Neural cell (in vitro differentiated cells): ENCODE measurements around the gene UBXN1. TPM values are rescaled to one million over a fixed set of nuclear protein-coding genes. Genes with fewer than 3 reads are reported as not detected.
A peak's percentile ranks its signal among the peaks of the same experiment; 100 is the strongest.

Source experiments
- H2AFZ ChIP-seq: fragments of 200-600, 300-800 bp; sonication (generic), shearing (Covaris generic); 2 replicates; pipeline ENCODE4 v1.6.0; 2014; ENCODE audit warnings: low read depth, mild to moderate bottlenecking, antibody characterized with exemption, low read length, moderate library complexity
- H3F3A ChIP-seq: fragments of 200-600 bp; shearing (Covaris generic); 2 replicates; pipeline ENCODE4 v1.6.1; 2016; ENCODE audit warnings: mild to moderate bottlenecking, moderate library complexity, mixed read lengths, antibody characterized with exemption, low read length; ENCODE audit not compliant: insufficient read depth, poor library complexity, severe bottlenecking
- H3K27ac ChIP-seq: fragments of 200-600, 300-800 bp; sonication (generic), shearing (Covaris generic); 2 replicates; pipeline ENCODE4 v1.5.1; 2014; ENCODE audit warnings: mild to moderate bottlenecking, low read length, moderate library complexity
- H3K27me3 ChIP-seq: fragments of 300-800, 200-600 bp; sonication (generic), shearing (Covaris generic); 2 replicates; pipeline ENCODE4 v1.6.0; 2014; ENCODE audit warnings: mild to moderate bottlenecking, low read depth, low read length, moderate library complexity; ENCODE audit not compliant: insufficient read depth
- H3K36me3 ChIP-seq: fragments of 300-800, 200-600 bp; sonication (generic), shearing (Covaris generic); 2 replicates; pipeline ENCODE4 v1.5.1; 2014; ENCODE audit warnings: mild to moderate bottlenecking, antibody characterized with exemption, low read length, moderate library complexity; ENCODE audit not compliant: insufficient read depth
- H3K4me2 ChIP-seq: fragments of 300-800, 200-600 bp; sonication (generic), shearing (Covaris generic); 2 replicates; pipeline ENCODE4 v1.6.0; 2014; ENCODE audit warnings: mild to moderate bottlenecking, low read length
- H3K4me3 ChIP-seq: fragments of 300-800, 200-600 bp; sonication (generic), shearing (Covaris generic); 2 replicates; pipeline ENCODE4 v1.5.1; 2014; ENCODE audit warnings: mild to moderate bottlenecking, low read length, moderate library complexity
- H3K79me2 ChIP-seq: fragments of 200-600 bp; shearing (Covaris generic); replicated peaks from 2 replicates; pipeline ENCODE4 v1.6.0; 2014; ENCODE audit warnings: mild to moderate bottlenecking, low read length, moderate library complexity; ENCODE audit not compliant: insufficient read depth
- H3K9ac ChIP-seq: fragments of 300-800, 200-600 bp; sonication (generic), shearing (Covaris generic); 2 replicates; pipeline ENCODE4 v1.6.1; 2016; ENCODE audit warnings: mild to moderate bottlenecking, low read length, mixed read lengths
- H3K9me2 ChIP-seq: fragments of 200-600 bp; shearing (Covaris generic); 2 replicates; pipeline ENCODE4 v1.6.1; 2016; ENCODE audit warnings: mild to moderate bottlenecking, low read length, mixed read lengths; ENCODE audit not compliant: insufficient read depth
- H3K9me3 ChIP-seq: fragments of 200-600, 300-800 bp; sonication (generic), shearing (Covaris generic); 2 replicates; pipeline ENCODE4 v1.6.1; 2016; ENCODE audit warnings: mild to moderate bottlenecking, mixed run types, low read length, moderate library complexity, mixed read lengths
- H4K20me1 ChIP-seq: fragments of 200-600 bp; shearing (Covaris generic); 2 replicates; pipeline ENCODE4 v1.6.1; 2016; ENCODE audit warnings: mild to moderate bottlenecking, mixed run types; ENCODE audit not compliant: insufficient read depth
- EP300 ChIP-seq: fragments of 450-650 bp; conservative IDR thresholded peaks from 2 replicates; pipeline ENCODE4 v1.6.1; 2014; ENCODE audit warnings: antibody characterized with exemption, mild to moderate bottlenecking, moderate library complexity; ENCODE audit not compliant: poor library complexity, severe bottlenecking
- EZH2 ChIP-seq: fragments of 200-600, 300-800 bp; shearing (Covaris generic), sonication (generic); IDR thresholded peaks from 2 replicates; pipeline ENCODE4 v1.6.1; 2014; ENCODE audit warnings: antibody characterized with exemption, low read length, borderline replicate concordance, mild to moderate bottlenecking; ENCODE audit not compliant: insufficient read depth, poor library complexity, severe bottlenecking
- MXI1 ChIP-seq: fragments of 450-650 bp; conservative IDR thresholded peaks from 2 replicates; pipeline ENCODE4 v1.6.1; 2014; ENCODE audit warnings: antibody characterized with exemption, mild to moderate bottlenecking; ENCODE audit not compliant: poor library complexity, severe bottlenecking
- POLR2AphosphoS5 ChIP-seq: IDR thresholded peaks from 2 replicates; pipeline ENCODE4 v1.6.1; 2012
- RAD21 ChIP-seq: fragments of 450-650 bp; conservative IDR thresholded peaks from 2 replicates; pipeline ENCODE4 v1.6.1; 2014; ENCODE audit warnings: antibody characterized with exemption, mild to moderate bottlenecking, moderate library complexity
- SMC3 ChIP-seq: fragments of 450-650 bp; conservative IDR thresholded peaks from 2 replicates; pipeline ENCODE4 v1.6.1; 2014; ENCODE audit warnings: antibody characterized with exemption, mild to moderate bottlenecking, moderate library complexity; ENCODE audit not compliant: poor library complexity
- TAF1 ChIP-seq: IDR thresholded peaks from 2 replicates; pipeline ENCODE4 v1.6.1; 2012; ENCODE audit warnings: low read depth
- polyA plus RNA-seq: library from polyadenylated mRNA; depleted of rRNA; stranded (reverse); fragments of >200 nt; gene quantifications from 2 replicates; pipeline ENCODE4 v1.2.3, GENCODE V29; 2014
- TF ChIP-seq, protein P1 (sequence below): IDR thresholded peaks from 2 replicates; pipeline ENCODE4 v1.6.1; 2012; ENCODE audit warnings: borderline replicate concordance
- TF ChIP-seq, protein P2 (sequence below): fragments of 450-650 bp; IDR thresholded peaks from 2 replicates; pipeline ENCODE4 v1.5.1; 2014; ENCODE audit warnings: antibody characterized with exemption, mild to moderate bottlenecking, moderate library complexity; ENCODE audit not compliant: poor library complexity, severe bottlenecking

Gene UBXN1
- polyA plus RNA-seq, 1 donor from 2014 or later, result 209 TPM

DNA sequence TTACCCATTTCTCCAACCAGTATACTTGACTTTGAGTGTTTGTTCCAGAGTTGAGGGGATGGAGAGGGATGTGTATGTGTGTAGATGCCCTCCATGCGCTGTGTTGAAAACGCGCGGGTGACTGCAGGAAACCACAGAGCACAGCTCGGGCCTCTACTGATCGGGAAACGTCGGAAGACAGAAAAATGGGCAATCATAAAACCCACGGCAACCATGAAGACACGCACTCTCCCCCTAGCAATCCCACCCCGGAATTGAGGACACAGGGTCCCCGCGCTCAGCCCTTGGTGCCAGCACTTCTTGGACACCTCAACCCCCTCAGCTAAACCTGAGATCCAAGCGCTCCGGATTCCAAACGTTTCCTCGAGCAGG, 7.7 kb downstream of the UBXN1 start:
- H3K27me3 ChIP-seq, result no peaks in the 10 kb centered on the region
- H3K27ac ChIP-seq, result peak overlapping the region; percentile 86
- H3K79me2 ChIP-seq, result peaks cover 10% of the 10 kb centered on the region
- no peaks in the 10 kb centered on the region for H4K20me1 ChIP-seq
- H3F3A ChIP-seq, result no peaks in the 10 kb centered on the region
- TF ChIP-seq TAF1 (no peak), POLR2AphosphoS5 (no peak), RAD21 (no peak), EP300 (no peak), MXI1 (no peak), SMC3 (no peak), EZH2 (no peak)
- TF ChIP-seq, protein P1, sequence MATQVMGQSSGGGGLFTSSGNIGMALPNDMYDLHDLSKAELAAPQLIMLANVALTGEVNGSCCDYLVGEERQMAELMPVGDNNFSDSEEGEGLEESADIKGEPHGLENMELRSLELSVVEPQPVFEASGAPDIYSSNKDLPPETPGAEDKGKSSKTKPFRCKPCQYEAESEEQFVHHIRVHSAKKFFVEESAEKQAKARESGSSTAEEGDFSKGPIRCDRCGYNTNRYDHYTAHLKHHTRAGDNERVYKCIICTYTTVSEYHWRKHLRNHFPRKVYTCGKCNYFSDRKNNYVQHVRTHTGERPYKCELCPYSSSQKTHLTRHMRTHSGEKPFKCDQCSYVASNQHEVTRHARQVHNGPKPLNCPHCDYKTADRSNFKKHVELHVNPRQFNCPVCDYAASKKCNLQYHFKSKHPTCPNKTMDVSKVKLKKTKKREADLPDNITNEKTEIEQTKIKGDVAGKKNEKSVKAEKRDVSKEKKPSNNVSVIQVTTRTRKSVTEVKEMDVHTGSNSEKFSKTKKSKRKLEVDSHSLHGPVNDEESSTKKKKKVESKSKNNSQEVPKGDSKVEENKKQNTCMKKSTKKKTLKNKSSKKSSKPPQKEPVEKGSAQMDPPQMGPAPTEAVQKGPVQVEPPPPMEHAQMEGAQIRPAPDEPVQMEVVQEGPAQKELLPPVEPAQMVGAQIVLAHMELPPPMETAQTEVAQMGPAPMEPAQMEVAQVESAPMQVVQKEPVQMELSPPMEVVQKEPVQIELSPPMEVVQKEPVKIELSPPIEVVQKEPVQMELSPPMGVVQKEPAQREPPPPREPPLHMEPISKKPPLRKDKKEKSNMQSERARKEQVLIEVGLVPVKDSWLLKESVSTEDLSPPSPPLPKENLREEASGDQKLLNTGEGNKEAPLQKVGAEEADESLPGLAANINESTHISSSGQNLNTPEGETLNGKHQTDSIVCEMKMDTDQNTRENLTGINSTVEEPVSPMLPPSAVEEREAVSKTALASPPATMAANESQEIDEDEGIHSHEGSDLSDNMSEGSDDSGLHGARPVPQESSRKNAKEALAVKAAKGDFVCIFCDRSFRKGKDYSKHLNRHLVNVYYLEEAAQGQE, result no peak
- TF ChIP-seq, protein P2, sequence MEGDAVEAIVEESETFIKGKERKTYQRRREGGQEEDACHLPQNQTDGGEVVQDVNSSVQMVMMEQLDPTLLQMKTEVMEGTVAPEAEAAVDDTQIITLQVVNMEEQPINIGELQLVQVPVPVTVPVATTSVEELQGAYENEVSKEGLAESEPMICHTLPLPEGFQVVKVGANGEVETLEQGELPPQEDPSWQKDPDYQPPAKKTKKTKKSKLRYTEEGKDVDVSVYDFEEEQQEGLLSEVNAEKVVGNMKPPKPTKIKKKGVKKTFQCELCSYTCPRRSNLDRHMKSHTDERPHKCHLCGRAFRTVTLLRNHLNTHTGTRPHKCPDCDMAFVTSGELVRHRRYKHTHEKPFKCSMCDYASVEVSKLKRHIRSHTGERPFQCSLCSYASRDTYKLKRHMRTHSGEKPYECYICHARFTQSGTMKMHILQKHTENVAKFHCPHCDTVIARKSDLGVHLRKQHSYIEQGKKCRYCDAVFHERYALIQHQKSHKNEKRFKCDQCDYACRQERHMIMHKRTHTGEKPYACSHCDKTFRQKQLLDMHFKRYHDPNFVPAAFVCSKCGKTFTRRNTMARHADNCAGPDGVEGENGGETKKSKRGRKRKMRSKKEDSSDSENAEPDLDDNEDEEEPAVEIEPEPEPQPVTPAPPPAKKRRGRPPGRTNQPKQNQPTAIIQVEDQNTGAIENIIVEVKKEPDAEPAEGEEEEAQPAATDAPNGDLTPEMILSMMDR, result no peak
- H3K9me2 ChIP-seq, result no peaks in the 10 kb centered on the region
- H3K4me3 ChIP-seq, result peak overlapping the region; percentile 89
- peak overlapping the region; percentile 99 for H3K4me2 ChIP-seq
- H3K9me3 ChIP-seq, result no peaks in the 10 kb centered on the region
- H3K36me3 ChIP-seq, result no peaks in the 10 kb centered on the region
- peak overlapping the region; percentile 82 for H3K9ac ChIP-seq
- peak overlapping the region; percentile 77 for H2AFZ ChIP-seq

DNA sequence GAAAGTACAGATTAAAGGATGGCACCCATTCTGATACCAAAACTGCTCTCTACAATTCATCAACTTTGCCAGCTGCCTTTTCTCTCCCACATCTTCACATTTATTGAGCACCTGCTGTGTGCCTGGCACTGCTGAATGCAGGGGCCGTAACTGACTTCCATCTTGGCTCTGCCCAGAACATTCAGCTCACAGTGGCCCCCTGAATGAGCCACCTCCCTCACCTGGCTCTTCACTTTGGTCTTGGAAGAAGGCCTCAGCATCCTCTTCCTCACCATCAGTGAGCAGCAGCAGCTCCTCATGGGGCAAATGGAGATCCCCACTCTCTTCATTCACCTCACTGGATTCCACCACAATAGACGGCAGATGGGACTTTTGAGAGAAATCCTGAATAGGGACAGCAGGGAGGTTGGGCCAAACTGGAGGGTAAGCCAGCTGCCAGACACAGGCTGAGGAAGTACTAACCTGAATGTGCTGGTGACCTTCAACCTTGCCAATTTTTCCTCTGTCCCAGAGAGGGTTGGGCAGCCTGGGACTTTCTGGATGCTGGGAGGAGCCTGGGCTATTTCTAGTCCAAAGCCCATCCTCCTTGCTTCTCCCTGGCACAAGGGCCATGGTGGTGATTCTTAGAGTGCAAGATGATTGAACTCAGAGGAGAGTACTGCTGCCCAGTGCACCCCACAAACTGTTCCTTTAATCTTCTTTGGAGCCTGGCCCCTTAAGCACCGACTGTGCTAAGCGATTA, 9.3 kb downstream of the UBXN1 start:
- H3K4me2 ChIP-seq, result no peak overlapping the region
- TF ChIP-seq SMC3, result no peak
- TF ChIP-seq TAF1, result no peak
- TF ChIP-seq, protein P2, result no peak
- no peak for TF ChIP-seq RAD21
- no peak for TF ChIP-seq MXI1
- TF ChIP-seq EP300, result no peak
- no peak for TF ChIP-seq EZH2
- TF ChIP-seq POLR2AphosphoS5, result no peak
- TF ChIP-seq, protein P1, result no peak

More for the DNA sequence above, 9.3 kb downstream of the UBXN1 start:
- H3K9ac ChIP-seq, result no peak overlapping the region
- no peaks in the 10 kb centered on the region for H3K36me3 ChIP-seq
- H3K4me3 ChIP-seq, result no peak overlapping the region
- H3K9me3 ChIP-seq, result no peaks in the 10 kb centered on the region
- H3K27ac ChIP-seq, result no peak overlapping the region
- no peak overlapping the region for H2AFZ ChIP-seq
- H3K9me2 ChIP-seq, result no peaks in the 10 kb centered on the region
- no peaks in the 10 kb centered on the region for H4K20me1 ChIP-seq
- peaks cover 10% of the 10 kb centered on the region for H3K79me2 ChIP-seq
- H3K27me3 ChIP-seq, result no peaks in the 10 kb centered on the region
- no peaks in the 10 kb centered on the region for H3F3A ChIP-seq
